Calu3 (cell line): ENCODE measurements around the gene METTL21A. TPM values are rescaled to one million over a fixed set of nuclear protein-coding genes. Genes with fewer than 3 reads are reported as not detected.

ENCODE experiments used
- BruUV-seq: library from RNA; stranded (reverse); fragments of 400-500 nt; replicated peaks from 2 replicates; lab custom pipeline; 2021; lab: Mats Ljungman, UMichigan
- CTCF ChIA-PET: fragments of 300-600 bp; sonication (Branson Sonifier 250); formaldehyde crosslinking; loops from one replicate; lab custom pipeline; 2022; ENCODE audit warnings: antibody characterized with exemption; lab: Charles Lee
- DNase-seq: peaks from one replicate; pipeline ENCODE4 v3.0.0; 2022
- H3K27ac Mint-ChIP-seq: one replicate; pipeline ENCODE4 v1.8.0; 2022; ENCODE audit warnings: mixed read lengths; ENCODE audit not compliant: unreplicated experiment
- H3K27me3 Mint-ChIP-seq: one replicate; pipeline ENCODE4 v1.8.0; 2022; ENCODE audit warnings: mixed read lengths; ENCODE audit not compliant: unreplicated experiment
- H3K36me3 Mint-ChIP-seq: one replicate; pipeline ENCODE4 v1.8.0; 2022; ENCODE audit warnings: mild to moderate bottlenecking, moderate library complexity, mixed read lengths; ENCODE audit not compliant: insufficient read depth, unreplicated experiment
- H3K4me1 Mint-ChIP-seq: one replicate; pipeline ENCODE4 v1.8.0; 2022; ENCODE audit warnings: mild to moderate bottlenecking, low read depth, mixed read lengths; ENCODE audit not compliant: unreplicated experiment
- H3K4me3 Mint-ChIP-seq: one replicate; pipeline ENCODE4 v1.8.0; 2022; ENCODE audit warnings: mild to moderate bottlenecking, low read depth, moderate library complexity, mixed read lengths; ENCODE audit not compliant: unreplicated experiment
- H3K9me3 Mint-ChIP-seq: one replicate; pipeline ENCODE4 v1.8.0; 2022; ENCODE audit warnings: low read depth, mixed read lengths; ENCODE audit not compliant: unreplicated experiment
- CTCF ChIP-seq: fragments of 200-600 bp; IDR thresholded peaks from one replicate; pipeline ENCODE4 v1.8.0; 2022; ENCODE audit warnings: antibody characterized with exemption; ENCODE audit not compliant: unreplicated experiment
- intact Hi-C: fragments of 100-400 bp; cut with micrococcal nuclease; formaldehyde crosslinking; loops from one replicate; pipeline ENCODE4 v1.10.0; 2022; ENCODE audit not compliant: unreplicated experiment
- total RNA-seq: library from RNA; stranded (reverse); gene quantifications from 2 replicates; pipeline ENCODE4 v1.2.3, GENCODE V29; 2022

METTL21A gene
- total RNA-seq, 1 experiment from 2014 or later, result 27.6 TPM

- Mint-ChIP-seq H3K27me3 (no peaks in the 10 kb centered on the region), H3K4me1 (peaks cover 13% of the 10 kb centered on the region), H3K36me3 (peaks cover 15% of the 10 kb centered on the region), H3K9me3 (no peaks in the 10 kb centered on the region), H3K27ac (no peak overlapping the region), H3K4me3 (no peak overlapping the region)
- TF ChIP-seq CTCF, result no peak
- no peak for DNase-seq
- BruUV-seq, result no TSS peak
- intact Hi-C loops, result no loop called here
- CTCF ChIA-PET, result no interaction called here
These were observed 10.4 kb downstream of the METTL21A start for GRCh38 chr2:207614824-207615223.

GRCh38 chr2:207612714-207613113 lies 12.5 kb downstream of the METTL21A start:
- H3K36me3 Mint-ChIP-seq, result peaks cover 20% of the 10 kb centered on the region
- H3K9me3 Mint-ChIP-seq, result no peaks in the 10 kb centered on the region
- no TSS peak for BruUV-seq
- no peaks in the 10 kb centered on the region for H3K27me3 Mint-ChIP-seq
- H3K4me1 Mint-ChIP-seq, result peaks cover 11% of the 10 kb centered on the region
- no peak for DNase-seq
- H3K27ac Mint-ChIP-seq, result no peak overlapping the region
- intact Hi-C loops, result no loop called here
- H3K4me3 Mint-ChIP-seq, result no peak overlapping the region
- CTCF ChIA-PET, result interaction anchor here (0.9 kb wide), 1 partner anchor 428 kb away, joined by 4 read pairs; no protein-coding TSS in a partner anchor
- TF ChIP-seq CTCF, result no peak

GRCh38 chr2:207606829-207607228 lies 18.4 kb downstream of the METTL21A start:
- Mint-ChIP-seq H3K9me3 (no peaks in the 10 kb centered on the region), H3K27me3 (no peaks in the 10 kb centered on the region), H3K27ac (no peak overlapping the region), H3K4me1 (no peaks in the 10 kb centered on the region), H3K36me3 (peaks cover 14% of the 10 kb centered on the region), H3K4me3 (no peak overlapping the region)
- no peak for DNase-seq
- BruUV-seq, result no TSS peak
- CTCF ChIA-PET, result no interaction called here
- intact Hi-C loops, result no loop called here
- TF ChIP-seq CTCF, result no peak

- H3K9me3 Mint-ChIP-seq, result no peaks in the 10 kb centered on the region
- H3K36me3 Mint-ChIP-seq, result peaks cover 19% of the 10 kb centered on the region
- intact Hi-C loops, result no loop called here
- no peak for DNase-seq
- TF ChIP-seq CTCF, result no peak
- no peaks in the 10 kb centered on the region for H3K27me3 Mint-ChIP-seq
- H3K4me1 Mint-ChIP-seq, result no peaks in the 10 kb centered on the region
- H3K4me3 Mint-ChIP-seq, result no peak overlapping the region
- no peak overlapping the region for H3K27ac Mint-ChIP-seq
- BruUV-seq, result no TSS peak
- CTCF ChIA-PET, result no interaction called here
These were observed 18.8 kb downstream of the METTL21A start for GRCh38 chr2:207606399-207606798.
